Vagina (tissue), 2 donors: Measurements from ENCODE around the gene SLC37A2.

ENCODE experiments used
- CTCF ChIP-seq, 3 experiments: fragments of 450-650 bp in 2 of 3; fragments of 200-600 bp in 1 of 3; sonication (generic) in 1 of 3; IDR thresholded peaks; one replicate each; pipeline ENCODE4 v1.5.1; 2017 to 2019; ENCODE audit warnings: antibody characterized with exemption in 3 of 3, mild to moderate bottlenecking in 2 of 3, moderate library complexity in 2 of 3
- POLR2A ChIP-seq, 2 donors: fragments of 450-650 bp; IDR thresholded peaks; one replicate each; pipeline ENCODE4 v1.6.1; 2017; ENCODE audit warnings: antibody characterized with exemption in 2 of 2, mild to moderate bottlenecking in 2 of 2, moderate library complexity in 2 of 2
- POLR2AphosphoS5 ChIP-seq, 2 donors: sonication (generic); formaldehyde crosslinking; IDR thresholded peaks; one replicate each; pipeline ENCODE4 v1.9.0; 2017; ENCODE audit warnings: antibody characterized with exemption in 2 of 2, mild to moderate bottlenecking in 2 of 2, low read depth in 1 of 2; ENCODE audit not compliant: insufficient read depth in 1 of 2

GRCh38 chr11:125036933-125037332 is 26.2 kb upstream of the SLC37A2 start:
- TF ChIP-seq CTCF (IDR thresholded peaks at IDR 0.05) (no peak), POLR2A (IDR thresholded peaks at IDR 0.05) (no peak), POLR2AphosphoS5 (IDR thresholded peaks at IDR 0.05; ENCODE audit: insufficient read depth in 1 of 2, low read depth in 1 of 2) (no peak)
